ENCODE measurements around the gene CUL1.

CUL1 gene

DNA sequence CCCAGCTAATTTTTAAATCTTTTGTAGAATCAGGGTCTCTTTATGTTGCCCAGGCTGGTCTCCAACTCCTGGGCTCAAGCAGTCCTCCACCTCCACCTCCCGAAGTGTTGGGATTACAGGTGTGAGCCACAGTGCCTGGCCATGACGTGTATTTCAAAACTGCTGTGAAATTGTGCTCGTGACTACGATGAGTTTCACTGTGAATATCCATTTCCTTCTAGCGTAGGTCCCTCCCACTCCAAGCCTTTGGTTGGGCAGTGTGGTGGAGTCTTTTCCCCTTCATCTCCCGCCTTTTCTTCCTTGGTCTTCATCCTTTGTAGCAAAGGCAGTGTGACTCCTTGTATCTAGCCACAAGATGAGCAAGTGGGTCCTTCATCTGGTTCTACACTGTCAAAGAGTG lies 56.2 kb downstream of the CUL1 start:
- no peak overlapping the region for H3K4me3 ChIP-seq (ENCODE audit: low read depth, low read length)
- TF ChIP-seq, protein P1, sequence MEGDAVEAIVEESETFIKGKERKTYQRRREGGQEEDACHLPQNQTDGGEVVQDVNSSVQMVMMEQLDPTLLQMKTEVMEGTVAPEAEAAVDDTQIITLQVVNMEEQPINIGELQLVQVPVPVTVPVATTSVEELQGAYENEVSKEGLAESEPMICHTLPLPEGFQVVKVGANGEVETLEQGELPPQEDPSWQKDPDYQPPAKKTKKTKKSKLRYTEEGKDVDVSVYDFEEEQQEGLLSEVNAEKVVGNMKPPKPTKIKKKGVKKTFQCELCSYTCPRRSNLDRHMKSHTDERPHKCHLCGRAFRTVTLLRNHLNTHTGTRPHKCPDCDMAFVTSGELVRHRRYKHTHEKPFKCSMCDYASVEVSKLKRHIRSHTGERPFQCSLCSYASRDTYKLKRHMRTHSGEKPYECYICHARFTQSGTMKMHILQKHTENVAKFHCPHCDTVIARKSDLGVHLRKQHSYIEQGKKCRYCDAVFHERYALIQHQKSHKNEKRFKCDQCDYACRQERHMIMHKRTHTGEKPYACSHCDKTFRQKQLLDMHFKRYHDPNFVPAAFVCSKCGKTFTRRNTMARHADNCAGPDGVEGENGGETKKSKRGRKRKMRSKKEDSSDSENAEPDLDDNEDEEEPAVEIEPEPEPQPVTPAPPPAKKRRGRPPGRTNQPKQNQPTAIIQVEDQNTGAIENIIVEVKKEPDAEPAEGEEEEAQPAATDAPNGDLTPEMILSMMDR (IDR thresholded peaks at IDR 0.05; ENCODE audit: borderline replicate concordance, insufficient read depth, low read depth, low read length), result no peak

DNA sequence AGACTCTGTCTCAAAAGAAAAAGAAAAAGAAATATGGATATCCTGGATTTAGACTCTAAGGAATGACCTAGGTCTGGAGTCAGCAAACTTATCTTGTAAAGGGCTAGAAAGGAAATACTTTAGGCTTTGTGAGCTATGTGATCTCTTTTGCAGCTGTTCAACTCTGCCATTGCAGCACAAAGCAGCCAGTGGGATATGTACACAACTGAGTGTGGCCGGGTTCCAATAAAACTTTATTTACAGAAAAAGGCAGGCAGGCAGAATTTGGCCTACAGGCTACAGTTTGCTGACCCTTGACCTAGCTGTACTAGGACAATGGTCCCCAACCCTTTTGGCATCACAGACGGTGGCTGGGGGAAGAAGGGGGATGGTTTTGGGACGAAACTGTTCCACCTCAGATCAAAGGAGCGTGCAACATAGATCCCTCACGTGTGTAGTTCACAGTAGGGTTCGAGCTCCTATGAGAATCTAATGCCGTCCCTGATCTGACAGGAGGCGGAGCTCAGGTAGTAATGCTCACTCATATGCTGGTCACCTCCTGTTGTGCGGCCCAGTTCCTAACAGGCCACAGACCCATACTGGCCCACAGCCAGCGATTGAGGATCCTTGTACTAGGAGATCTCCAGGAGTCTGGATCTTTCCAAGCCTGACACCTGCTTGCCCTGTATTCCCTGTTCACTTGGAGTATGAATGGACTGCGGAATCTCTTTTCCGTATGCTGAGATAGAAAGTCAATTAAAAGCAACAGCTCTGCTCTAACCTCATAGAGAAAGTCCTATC lies 63.0 kb downstream of the CUL1 start:
- TF ChIP-seq, protein P1 (IDR thresholded peaks at IDR 0.05; ENCODE audit: borderline replicate concordance, insufficient read depth, low read depth, low read length), result no peak
- H3K4me3 ChIP-seq (ENCODE audit: low read depth, low read length), result no peak overlapping the region

DNA sequence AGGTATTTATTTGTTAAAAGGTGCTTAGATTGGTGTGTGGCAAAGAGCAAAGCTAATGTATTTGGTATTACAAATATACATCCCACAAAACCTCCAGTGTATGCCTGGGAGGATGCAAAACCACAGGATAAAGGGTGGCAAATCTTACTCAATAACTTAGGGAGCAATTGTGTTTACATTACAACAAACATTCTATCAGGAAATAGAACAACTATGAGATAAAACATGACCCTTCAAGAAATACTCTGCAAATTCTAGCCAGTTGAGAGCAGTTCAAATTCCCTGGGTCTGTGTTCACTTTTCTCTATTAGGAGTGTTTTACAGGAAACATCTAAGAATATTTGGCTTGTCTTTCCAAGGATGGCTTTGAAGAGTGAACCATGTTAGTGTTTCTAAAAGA lies 64.9 kb downstream of the CUL1 start:
- TF ChIP-seq, protein P1 (IDR thresholded peaks at IDR 0.05; ENCODE audit: borderline replicate concordance, insufficient read depth, low read depth, low read length), result no peak
- H3K4me3 ChIP-seq (ENCODE audit: low read depth, low read length), result no peak overlapping the region

DNA sequence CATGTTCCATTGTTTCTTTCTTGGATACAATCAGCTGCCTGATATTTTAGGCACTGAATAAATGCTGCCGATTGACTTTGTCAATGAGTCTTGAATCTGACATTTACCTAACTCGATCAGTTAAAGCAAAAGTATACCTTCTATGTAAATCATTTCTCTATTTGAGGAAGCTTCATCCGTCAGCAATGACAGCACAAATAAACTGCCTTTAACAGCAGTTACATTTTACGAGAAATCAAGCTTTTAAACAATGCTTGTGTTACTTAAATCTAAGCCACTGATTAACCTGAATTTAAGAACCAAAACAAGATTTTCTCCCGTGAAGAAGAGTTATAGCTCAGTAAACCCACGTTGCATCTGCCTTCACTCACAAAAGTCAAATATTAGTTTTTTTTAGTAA lies 71.3 kb downstream of the CUL1 start:
- H3K4me3 ChIP-seq (ENCODE audit: low read depth, low read length), result no peak overlapping the region
- TF ChIP-seq, protein P1 (IDR thresholded peaks at IDR 0.05; ENCODE audit: borderline replicate concordance, insufficient read depth, low read depth, low read length), result no peak

DNA sequence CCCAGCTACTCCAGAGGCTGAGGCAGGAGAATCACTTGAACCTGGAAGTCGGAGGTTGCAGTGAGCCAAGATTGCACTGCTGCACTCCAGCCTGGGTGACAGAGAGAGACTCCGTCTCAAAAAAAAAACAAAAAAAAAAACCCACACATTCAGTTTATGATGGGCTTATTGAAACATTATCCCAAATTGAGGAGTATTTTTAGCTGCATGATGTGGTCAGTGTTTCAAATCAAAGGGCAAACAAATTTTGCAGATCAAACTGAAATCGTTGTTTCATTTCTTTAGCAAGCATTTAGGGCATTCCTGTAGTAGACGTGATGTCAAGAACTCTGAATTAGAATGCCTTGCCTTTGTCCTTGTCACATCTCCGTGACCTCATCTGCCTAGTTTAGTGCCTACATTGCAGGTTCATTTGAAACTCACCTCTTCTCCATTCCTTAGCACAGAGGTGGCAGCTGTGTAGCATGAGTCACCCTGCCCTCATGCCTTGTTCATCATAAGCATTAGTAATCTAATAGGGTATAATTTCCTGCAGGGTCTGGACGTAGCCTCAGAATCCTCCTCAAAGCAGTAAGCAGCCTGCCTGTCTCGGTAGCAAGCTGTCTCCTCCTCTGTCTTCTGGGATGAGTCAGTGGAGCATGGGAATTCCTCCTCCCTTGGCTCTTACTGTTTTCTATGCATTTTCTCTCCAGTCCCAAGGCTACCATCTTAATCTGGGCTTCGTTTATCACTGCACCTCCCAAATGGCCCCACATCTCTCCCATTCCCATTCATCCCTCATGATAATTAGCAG lies 73.8 kb downstream of the CUL1 start:
- no peak overlapping the region for H3K4me3 ChIP-seq (ENCODE audit: low read depth, low read length)
- TF ChIP-seq, protein P1 (IDR thresholded peaks at IDR 0.05; ENCODE audit: borderline replicate concordance, insufficient read depth, low read depth, low read length), result no peak

DNA sequence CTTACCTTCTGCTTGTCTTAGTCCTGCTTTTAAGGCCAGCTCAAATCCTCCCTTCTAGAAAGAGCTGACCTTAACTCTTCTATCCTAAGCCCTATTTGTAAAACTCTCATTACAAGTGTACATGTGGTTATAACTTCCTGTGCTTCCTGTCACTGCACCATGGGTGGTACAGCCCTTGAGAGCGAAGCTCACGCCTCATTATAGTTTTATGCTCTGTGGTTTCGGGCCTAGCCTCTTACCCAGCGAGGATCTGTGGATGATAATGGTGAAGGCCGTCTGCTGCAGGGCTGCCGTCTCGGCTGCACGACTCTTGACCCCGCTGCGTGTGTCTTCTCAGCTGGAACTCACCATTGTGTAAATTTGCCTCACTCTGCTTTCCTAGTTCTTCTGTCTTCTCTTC lies 74.6 kb downstream of the CUL1 start:
- TF ChIP-seq, protein P1 (IDR thresholded peaks at IDR 0.05; ENCODE audit: borderline replicate concordance, insufficient read depth, low read depth, low read length), result no peak
- no peak overlapping the region for H3K4me3 ChIP-seq (ENCODE audit: low read depth, low read length)

Measured in GM12875 (cell line).